Neural progenitor cell (in vitro differentiated cells): Measurements from ENCODE around the gene BMPER. TPM values are rescaled to one million over a fixed set of nuclear protein-coding genes. Genes with fewer than 3 reads are reported as not detected.

Experiments used
- DNase-seq: peaks from one replicate; pipeline ENCODE4 v3.0.0-alpha.2; 2016; ENCODE audit warnings: low spot score
- H2AFZ ChIP-seq: fragments of 200-600 bp; sonication (generic); replicated peaks from 2 replicates; pipeline ENCODE4 v1.6.1; 2016; ENCODE audit warnings: antibody characterized with exemption
- H3F3A ChIP-seq: fragments of 200-600 bp; sonication (generic); 2 replicates; pipeline ENCODE4 v1.6.1; 2016; ENCODE audit warnings: antibody characterized with exemption, low read depth
- H3K27ac ChIP-seq: fragments of 200-600 bp; sonication (generic); 2 replicates; pipeline ENCODE4 v1.5.1; 2016; ENCODE audit warnings: mild to moderate bottlenecking
- H3K27me3 ChIP-seq: fragments of 200-600 bp; sonication (generic); 2 replicates; pipeline ENCODE4 v1.6.1; 2016; ENCODE audit warnings: mild to moderate bottlenecking, moderate library complexity
- H3K36me3 ChIP-seq: fragments of 200-600 bp; sonication (generic); 2 replicates; pipeline ENCODE4 v1.5.1; 2016
- H3K4me1 ChIP-seq: fragments of 200-600 bp; sonication (generic); 2 replicates; pipeline ENCODE4 v1.6.1; 2016; ENCODE audit warnings: mixed run types
- H3K4me2 ChIP-seq: fragments of 200-600 bp; sonication (generic); 2 replicates; pipeline ENCODE4 v1.6.1; 2016
- H3K4me3 ChIP-seq: fragments of 200-600 bp; sonication (generic); 2 replicates; pipeline ENCODE4 v1.5.1; 2016
- H3K79me2 ChIP-seq: fragments of 200-600 bp; sonication (generic); 2 replicates; pipeline ENCODE4 v1.6.1; 2016; ENCODE audit warnings: low read depth
- H3K9ac ChIP-seq: fragments of 200-600 bp; sonication (generic); 2 replicates; pipeline ENCODE4 v1.6.1; 2016
- H3K9me3 ChIP-seq: fragments of 200-600 bp; sonication (generic); 2 replicates; pipeline ENCODE4 v1.5.1; 2016; ENCODE audit warnings: low read depth
- H4K20me1 ChIP-seq: fragments of 200-600 bp; sonication (generic); 2 replicates; pipeline ENCODE4 v1.6.1; 2016; ENCODE audit warnings: low read depth
- H3K27ac Mint-ChIP-seq: 3 replicates; pipeline ENCODE4 v1.8.0; 2021; ENCODE audit warnings: mixed read lengths
- H3K27me3 Mint-ChIP-seq: 2 replicates; pipeline ENCODE4 v1.8.0; 2022; ENCODE audit warnings: low read depth, mild to moderate bottlenecking, inconsistent platforms, moderate library complexity, mixed read lengths; ENCODE audit not compliant: insufficient read depth
- H3K36me3 Mint-ChIP-seq: 3 replicates; pipeline ENCODE4 v1.8.0; 2021; ENCODE audit warnings: mixed read lengths
- H3K4me1 Mint-ChIP-seq: 3 replicates; pipeline ENCODE4 v1.8.0; 2021; ENCODE audit warnings: mixed read lengths
- H3K4me3 Mint-ChIP-seq: 3 replicates; pipeline ENCODE4 v1.8.0; 2021; ENCODE audit warnings: mild to moderate bottlenecking, moderate library complexity, mixed read lengths
- H3K9me3 Mint-ChIP-seq: 3 replicates; pipeline ENCODE4 v1.8.0; 2020; ENCODE audit warnings: mixed read lengths
- EZH2 ChIP-seq: fragments of 200-600 bp; sonication (generic); IDR thresholded peaks from 2 replicates; pipeline ENCODE4 v1.6.1; 2017; ENCODE audit warnings: antibody characterized with exemption, mild to moderate bottlenecking, moderate library complexity
- EZH2phosphoT487 ChIP-seq: fragments of 200-600 bp; sonication (generic); IDR thresholded peaks from 2 replicates; pipeline ENCODE4 v1.6.1; 2017; ENCODE audit warnings: antibody characterized with exemption
- total RNA-seq: library from RNA; depleted of rRNA; stranded (reverse); fragments of >200 nt; gene quantifications from 2 replicates; pipeline ENCODE4 v1.2.3, GENCODE V29; 2015; ENCODE audit warnings: low replicate concordance
- TF ChIP-seq, protein P1 (sequence below): fragments of 200-600 bp; sonication (generic); IDR thresholded peaks from 2 replicates; pipeline ENCODE4 v1.5.1; 2017; ENCODE audit warnings: antibody characterized with exemption, mild to moderate bottlenecking

The BMPER gene
- total RNA-seq, 1 donor from 2014 or later: 1.2 TPM

DNA sequence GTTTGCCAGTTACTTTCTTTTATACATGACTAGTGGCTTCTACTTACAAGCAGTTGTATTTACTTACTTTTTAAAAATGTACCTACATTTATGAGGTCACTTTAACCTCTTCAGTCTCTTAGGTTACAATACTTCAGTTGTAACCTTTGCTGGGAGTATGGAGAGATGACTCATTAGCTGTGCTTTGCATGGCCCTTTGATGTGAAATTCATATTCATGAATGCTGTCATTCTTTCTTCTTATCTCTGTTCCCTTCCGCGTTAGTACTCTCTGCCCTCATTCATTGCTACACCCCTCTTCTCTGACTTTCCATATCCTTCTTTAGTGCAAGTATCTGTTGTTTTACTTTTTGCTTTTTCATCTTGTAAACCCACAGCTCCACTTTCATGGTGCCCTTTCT, 164.3 kb downstream of the BMPER start:
- TF ChIP-seq, protein P1, sequence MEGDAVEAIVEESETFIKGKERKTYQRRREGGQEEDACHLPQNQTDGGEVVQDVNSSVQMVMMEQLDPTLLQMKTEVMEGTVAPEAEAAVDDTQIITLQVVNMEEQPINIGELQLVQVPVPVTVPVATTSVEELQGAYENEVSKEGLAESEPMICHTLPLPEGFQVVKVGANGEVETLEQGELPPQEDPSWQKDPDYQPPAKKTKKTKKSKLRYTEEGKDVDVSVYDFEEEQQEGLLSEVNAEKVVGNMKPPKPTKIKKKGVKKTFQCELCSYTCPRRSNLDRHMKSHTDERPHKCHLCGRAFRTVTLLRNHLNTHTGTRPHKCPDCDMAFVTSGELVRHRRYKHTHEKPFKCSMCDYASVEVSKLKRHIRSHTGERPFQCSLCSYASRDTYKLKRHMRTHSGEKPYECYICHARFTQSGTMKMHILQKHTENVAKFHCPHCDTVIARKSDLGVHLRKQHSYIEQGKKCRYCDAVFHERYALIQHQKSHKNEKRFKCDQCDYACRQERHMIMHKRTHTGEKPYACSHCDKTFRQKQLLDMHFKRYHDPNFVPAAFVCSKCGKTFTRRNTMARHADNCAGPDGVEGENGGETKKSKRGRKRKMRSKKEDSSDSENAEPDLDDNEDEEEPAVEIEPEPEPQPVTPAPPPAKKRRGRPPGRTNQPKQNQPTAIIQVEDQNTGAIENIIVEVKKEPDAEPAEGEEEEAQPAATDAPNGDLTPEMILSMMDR: no peak
- TF ChIP-seq EZH2 (no peak), EZH2phosphoT487 (no peak)
- Histone ChIP-seq H3K4me3 (no peak overlapping the region), H4K20me1 (no peaks in the 10 kb centered on the region), H3K9me3 (no peaks in the 10 kb centered on the region), H3K79me2 (no peaks in the 10 kb centered on the region), H3K27me3 (no peaks in the 10 kb centered on the region), H2AFZ (no peak overlapping the region), H3K27ac (no peak overlapping the region), H3K4me2 (no peak overlapping the region), H3K36me3 (no peaks in the 10 kb centered on the region), H3K4me1 (peaks cover 8% of the 10 kb centered on the region), H3F3A (no peaks in the 10 kb centered on the region), H3K9ac (no peak overlapping the region)
- H3K4me1 Mint-ChIP-seq: peaks cover 8% of the 10 kb centered on the region
- H3K9me3 Mint-ChIP-seq: peaks cover 4% of the 10 kb centered on the region
- peaks cover 2% of the 10 kb centered on the region for H3K27me3 Mint-ChIP-seq
- no peak overlapping the region for H3K27ac Mint-ChIP-seq
- no peaks in the 10 kb centered on the region for H3K36me3 Mint-ChIP-seq
- no peak overlapping the region for H3K4me3 Mint-ChIP-seq
- DNase-seq: no peak

DNA sequence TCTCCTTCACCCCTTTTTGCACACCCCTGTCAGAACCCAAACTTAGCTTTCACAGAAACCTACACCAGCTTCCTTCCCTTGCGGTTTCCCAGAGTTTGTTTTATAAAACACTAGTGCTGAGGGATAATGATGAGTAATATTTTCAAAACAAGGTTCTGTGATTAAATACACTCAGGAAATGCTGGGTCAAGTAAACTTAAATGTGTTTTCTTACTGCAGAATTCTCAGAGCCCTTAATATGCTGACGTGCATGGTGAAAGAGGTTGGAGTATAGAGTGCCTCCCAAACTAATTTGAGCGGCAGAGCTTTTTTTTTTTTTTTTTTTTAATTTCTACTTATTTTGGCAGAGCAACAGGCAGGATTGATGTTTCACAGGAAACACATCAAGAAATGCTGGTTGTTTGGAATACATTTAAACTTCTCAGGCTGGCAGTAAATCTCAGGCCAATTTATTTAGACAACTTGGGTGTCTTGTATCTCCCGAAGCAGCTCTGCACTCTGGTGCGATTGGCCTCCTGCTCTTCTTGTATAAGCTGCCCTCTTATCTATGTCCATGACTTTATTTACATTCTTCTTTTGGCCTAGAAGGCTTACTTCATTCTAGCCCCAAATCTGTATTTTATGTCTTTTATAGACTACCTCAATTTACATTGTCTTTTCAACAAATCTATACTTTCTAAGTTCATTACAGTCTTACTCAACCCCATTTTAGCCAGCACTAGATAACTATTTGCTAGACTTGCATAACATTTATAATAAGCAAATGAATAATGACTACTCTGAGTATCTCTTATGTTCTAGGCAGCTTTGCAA, 165.4 kb downstream of the BMPER start:
- no peaks in the 10 kb centered on the region for H3K27me3 ChIP-seq
- Mint-ChIP-seq H3K36me3 (no peaks in the 10 kb centered on the region), H3K4me1 (peaks cover 8% of the 10 kb centered on the region), H3K27me3 (peaks cover 2% of the 10 kb centered on the region), H3K4me3 (no peak overlapping the region), H3K9me3 (peaks cover 4% of the 10 kb centered on the region), H3K27ac (no peak overlapping the region)
- H3K36me3 ChIP-seq: no peaks in the 10 kb centered on the region
- no peak overlapping the region for H3K27ac ChIP-seq
- no peaks in the 10 kb centered on the region for H4K20me1 ChIP-seq
- H3K79me2 ChIP-seq: no peaks in the 10 kb centered on the region
- H3F3A ChIP-seq: no peaks in the 10 kb centered on the region
- TF ChIP-seq EZH2phosphoT487 (no peak), EZH2 (no peak)
- TF ChIP-seq, protein P1: no peak
- H3K4me1 ChIP-seq: peaks cover 8% of the 10 kb centered on the region
- H2AFZ ChIP-seq: no peak overlapping the region
- no peak overlapping the region for H3K9ac ChIP-seq
- H3K4me3 ChIP-seq: no peak overlapping the region
- H3K4me2 ChIP-seq: no peak overlapping the region
- no peaks in the 10 kb centered on the region for H3K9me3 ChIP-seq
- DNase-seq: no peak

DNA sequence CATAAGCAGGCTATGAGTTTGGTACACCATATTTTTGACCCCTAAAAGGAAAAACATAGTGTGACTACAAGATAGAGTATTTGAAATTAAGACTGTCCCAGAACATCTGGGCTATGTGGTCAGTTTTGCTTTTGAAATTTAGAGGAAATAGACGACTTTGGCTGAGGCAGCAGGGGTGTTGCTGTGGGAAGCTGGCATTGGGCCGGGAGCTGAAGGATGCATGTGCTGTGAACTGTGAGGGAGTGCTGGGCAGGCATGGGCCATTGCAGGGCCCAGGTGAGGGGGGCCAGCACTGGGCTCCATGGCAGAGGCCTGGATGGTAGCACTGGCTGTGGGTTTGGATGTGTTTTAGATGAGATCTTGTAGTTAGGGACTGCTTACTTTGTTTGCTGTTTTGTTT, 168.3 kb downstream of the BMPER start:
- Mint-ChIP-seq H3K9me3 (peaks cover 4% of the 10 kb centered on the region), H3K4me1 (no peaks in the 10 kb centered on the region), H3K36me3 (no peaks in the 10 kb centered on the region), H3K27me3 (peaks cover 2% of the 10 kb centered on the region), H3K4me3 (no peak overlapping the region), H3K27ac (peak overlapping the region; percentile 76)
- Histone ChIP-seq H3K9ac (no peak overlapping the region), H3K4me2 (no peak overlapping the region), H3K4me3 (no peak overlapping the region), H3K79me2 (no peaks in the 10 kb centered on the region), H3K9me3 (no peaks in the 10 kb centered on the region), H3K27me3 (no peaks in the 10 kb centered on the region), H4K20me1 (no peaks in the 10 kb centered on the region), H3K27ac (no peak overlapping the region), H3K4me1 (no peaks in the 10 kb centered on the region), H3K36me3 (no peaks in the 10 kb centered on the region), H2AFZ (no peak overlapping the region), H3F3A (no peaks in the 10 kb centered on the region)
- TF ChIP-seq, protein P1: no peak
- no peak for TF ChIP-seq EZH2
- no peak for TF ChIP-seq EZH2phosphoT487
- no peak for DNase-seq
